Vagina (tissue), 2 donors: ENCODE data around the gene SLC6A7. TPM values are rescaled to one million over a fixed set of nuclear protein-coding genes. Genes with fewer than 3 reads are reported as not detected.

Experiments used
- DNase-seq, 2 donors: peaks; one replicate each; pipeline ENCODE4 v3.0.0-alpha.2; 2017; ENCODE audit errors: extremely low spot score in 2 of 2
- H3K27ac ChIP-seq: fragments of 200-600 bp; sonication (generic); one replicate; pipeline ENCODE4 v1.5.1; 2019
- H3K27me3 ChIP-seq: fragments of 200-600 bp; sonication (generic); one replicate; pipeline ENCODE4 v1.5.1; 2019
- H3K36me3 ChIP-seq, 2 donors: fragments of 200-600 bp; sonication (generic); one replicate each; pipeline ENCODE4 v1.5.1; 2017 to 2019
- H3K4me1 ChIP-seq: fragments of 200-600 bp; sonication (generic); one replicate; pipeline ENCODE4 v1.5.1; 2019
- H3K4me3 ChIP-seq, 2 donors: fragments of 200-600 bp; sonication (generic); 1 replicate in 1 of 2; 2 replicates in 1 of 2; pipeline ENCODE4 v1.5.1; 2016 to 2019
- H3K9me3 ChIP-seq: fragments of 200-600 bp; sonication (generic); one replicate; pipeline ENCODE4 v1.5.1; 2019
- CTCF ChIP-seq, 3 experiments: fragments of 450-650 bp in 2 of 3; fragments of 200-600 bp in 1 of 3; sonication (generic) in 1 of 3; IDR thresholded peaks; one replicate each; pipeline ENCODE4 v1.5.1; 2017 to 2019; ENCODE audit warnings: antibody characterized with exemption in 3 of 3, mild to moderate bottlenecking in 2 of 3, moderate library complexity in 2 of 3
- POLR2A ChIP-seq, 2 donors: fragments of 450-650 bp; IDR thresholded peaks; one replicate each; pipeline ENCODE4 v1.6.1; 2017; ENCODE audit warnings: antibody characterized with exemption in 2 of 2, mild to moderate bottlenecking in 2 of 2, moderate library complexity in 2 of 2
- POLR2AphosphoS5 ChIP-seq, 2 donors: sonication (generic); formaldehyde crosslinking; IDR thresholded peaks; one replicate each; pipeline ENCODE4 v1.9.0; 2017; ENCODE audit warnings: antibody characterized with exemption in 2 of 2, mild to moderate bottlenecking in 2 of 2, low read depth in 1 of 2; ENCODE audit not compliant: insufficient read depth in 1 of 2
- intact Hi-C: fragments of 100-400 bp; cut with DNase I; formaldehyde crosslinking; loops from one replicate; pipeline ENCODE4 v1.15.1; 2023
- total RNA-seq: library from RNA; depleted of rRNA; stranded (reverse); fragments of >200 nt; gene quantifications from one replicate; pipeline ENCODE4 v1.2.3, GENCODE V29; 2016

SLC6A7 gene
- total RNA-seq, 1 donor from 2014 or later: 0.25 TPM

- Histone ChIP-seq H3K4me3 (no peak overlapping the region), H3K36me3 (no peaks in the 10 kb centered on the region), H3K4me1 (peaks cover 30% of the 10 kb centered on the region), H3K27me3 (no peaks in the 10 kb centered on the region), H3K27ac (peak overlapping the region; percentile 90), H3K9me3 (no peaks in the 10 kb centered on the region)
- intact Hi-C loops: no loop called here
- TF ChIP-seq POLR2AphosphoS5 (IDR thresholded peaks at IDR 0.05; ENCODE audit: insufficient read depth in 1 of 2, low read depth in 1 of 2) (no peak), CTCF (IDR thresholded peaks at IDR 0.05) (no peak), POLR2A (IDR thresholded peaks at IDR 0.05) (no peak)
- no peak for DNase-seq
Observed at GRCh38 chr5:150175076-150175475, 14.8 kb upstream of the SLC6A7 start.

DNA sequence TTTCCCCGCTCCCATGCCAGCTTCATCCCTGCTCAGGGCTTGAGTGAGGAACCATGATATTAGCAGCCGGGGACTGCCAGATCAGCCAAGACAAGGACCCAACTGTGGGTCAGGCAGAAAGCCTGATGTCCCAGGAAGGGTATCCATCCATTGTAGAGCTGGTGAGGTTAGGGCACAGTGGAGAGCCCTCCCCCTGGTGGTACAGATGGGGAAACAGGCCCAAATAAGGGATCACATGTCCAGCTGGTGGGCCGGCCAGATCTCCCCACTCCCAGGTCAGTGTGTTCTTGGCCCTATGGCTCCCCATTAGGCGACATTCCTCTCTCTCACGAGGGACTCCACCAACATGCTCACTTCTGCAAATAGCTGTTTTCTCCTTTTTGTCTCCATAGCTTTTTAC lies 14.3 kb upstream of the SLC6A7 start:
- Histone ChIP-seq H3K9me3 (no peaks in the 10 kb centered on the region), H3K36me3 (no peaks in the 10 kb centered on the region), H3K27ac (peak overlapping the region; percentile 90), H3K27me3 (no peaks in the 10 kb centered on the region), H3K4me1 (peaks cover 35% of the 10 kb centered on the region), H3K4me3 (no peak overlapping the region)
- TF ChIP-seq POLR2AphosphoS5 (IDR thresholded peaks at IDR 0.05; ENCODE audit: insufficient read depth in 1 of 2, low read depth in 1 of 2) (peak in 1 of 2 donors; percentile 23), POLR2A (IDR thresholded peaks at IDR 0.05) (no peak)
- no peak for DNase-seq
- intact Hi-C loops: no loop called here

GRCh38 chr5:150176745-150177477 lies 13.0 kb upstream of the SLC6A7 start:
- peaks cover 48% of the 10 kb centered on the region for H3K4me1 ChIP-seq
- peak overlapping the region; percentile 90 for H3K27ac ChIP-seq
- TF ChIP-seq POLR2A (IDR thresholded peaks at IDR 0.05): no peak
- TF ChIP-seq CTCF (IDR thresholded peaks at IDR 0.05): no peak
- no peak for TF ChIP-seq POLR2AphosphoS5 (IDR thresholded peaks at IDR 0.05; ENCODE audit: insufficient read depth in 1 of 2, low read depth in 1 of 2)
- DNase-seq: no peak
- intact Hi-C loops: no loop called here
- no peaks in the 10 kb centered on the region for H3K9me3 ChIP-seq
- no peaks in the 10 kb centered on the region for H3K27me3 ChIP-seq
- H3K4me3 ChIP-seq: no peak overlapping the region
- no peaks in the 10 kb centered on the region for H3K36me3 ChIP-seq

DNA sequence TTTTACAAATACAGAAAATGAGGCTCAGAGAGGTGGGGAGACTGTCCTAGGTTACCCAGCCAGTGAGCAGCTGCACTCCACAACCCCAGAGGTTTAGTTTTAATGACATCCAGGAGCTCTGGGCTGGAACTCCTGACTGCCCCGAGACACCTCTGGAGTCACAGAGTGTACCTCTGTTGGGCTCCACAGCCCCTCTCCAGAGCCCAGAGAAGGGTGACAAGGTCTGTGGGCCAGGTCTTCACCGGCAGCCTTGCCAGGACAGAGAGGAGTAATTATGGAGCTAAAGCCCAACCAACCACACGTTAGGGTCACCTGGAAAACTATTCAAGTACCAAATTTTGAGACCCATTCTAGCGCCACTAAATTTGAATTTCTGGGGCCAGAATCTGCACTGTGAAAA lies 12.1 kb upstream of the SLC6A7 start:
- peaks cover 56% of the 10 kb centered on the region for H3K4me1 ChIP-seq
- H3K27me3 ChIP-seq: no peaks in the 10 kb centered on the region
- H3K36me3 ChIP-seq: no peaks in the 10 kb centered on the region
- TF ChIP-seq CTCF (IDR thresholded peaks at IDR 0.05) (no peak), POLR2AphosphoS5 (IDR thresholded peaks at IDR 0.05; ENCODE audit: insufficient read depth in 1 of 2, low read depth in 1 of 2) (no peak), POLR2A (IDR thresholded peaks at IDR 0.05) (no peak)
- DNase-seq: no peak
- H3K9me3 ChIP-seq: no peaks in the 10 kb centered on the region
- no peak overlapping the region for H3K4me3 ChIP-seq
- intact Hi-C loops: no loop called here
- peak overlapping the region; percentile 90 for H3K27ac ChIP-seq

DNA sequence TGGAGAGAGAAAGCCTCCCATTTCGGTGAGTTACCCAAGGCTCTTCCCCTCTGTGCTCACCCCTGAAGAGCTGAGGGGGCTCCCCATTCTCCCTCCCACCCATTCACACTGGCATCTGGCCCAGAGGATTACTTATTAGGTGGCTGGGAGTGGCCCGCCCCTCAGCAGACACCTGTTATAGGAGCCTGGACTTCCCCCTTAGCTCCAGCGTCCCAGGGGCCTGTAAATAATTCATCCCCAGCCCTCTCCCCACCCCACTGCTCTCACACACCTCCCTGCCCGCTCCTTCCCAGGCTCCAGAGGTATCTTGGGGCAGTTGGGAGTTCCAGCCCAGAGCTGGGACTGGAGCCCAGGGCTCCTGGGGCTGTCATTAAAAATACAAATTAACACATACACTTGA lies 11.6 kb upstream of the SLC6A7 start:
- no peak overlapping the region for H3K4me3 ChIP-seq
- no peak for DNase-seq
- no peaks in the 10 kb centered on the region for H3K27me3 ChIP-seq
- H3K9me3 ChIP-seq: no peaks in the 10 kb centered on the region
- TF ChIP-seq POLR2A (IDR thresholded peaks at IDR 0.05): no peak
- no peak for TF ChIP-seq POLR2AphosphoS5 (IDR thresholded peaks at IDR 0.05; ENCODE audit: insufficient read depth in 1 of 2, low read depth in 1 of 2)
- no peak for TF ChIP-seq CTCF (IDR thresholded peaks at IDR 0.05)
- intact Hi-C loops: no loop called here
- H3K27ac ChIP-seq: peak overlapping the region; percentile 90
- H3K4me1 ChIP-seq: peaks cover 56% of the 10 kb centered on the region
- no peaks in the 10 kb centered on the region for H3K36me3 ChIP-seq
